HFFc6 (cell line): ENCODE measurements around the gene MIS18BP1. TPM values are rescaled to one million over a fixed set of nuclear protein-coding genes. Genes with fewer than 3 reads are reported as not detected.

ENCODE experiments used
- DNase-seq: peaks from one replicate; pipeline ENCODE4 v3.0.0-alpha.2; 2018
- H3K27ac Mint-ChIP-seq: 2 replicates; pipeline ENCODE4 v1.8.0; 2020; ENCODE audit warnings: mild to moderate bottlenecking, mixed read lengths
- H3K27me3 Mint-ChIP-seq: 2 replicates; pipeline ENCODE4 v1.8.0; 2021; ENCODE audit warnings: mild to moderate bottlenecking, moderate library complexity, mixed read lengths; ENCODE audit not compliant: insufficient read depth
- H3K36me3 Mint-ChIP-seq: 2 replicates; pipeline ENCODE4 v1.8.0; 2021; ENCODE audit warnings: low read depth, mixed read lengths
- H3K4me1 Mint-ChIP-seq: 2 replicates; pipeline ENCODE4 v1.8.0; 2020; ENCODE audit warnings: low read depth, mixed read lengths
- H3K4me3 Mint-ChIP-seq: 2 replicates; pipeline ENCODE4 v1.8.0; 2020; ENCODE audit warnings: mild to moderate bottlenecking, moderate library complexity, mixed read lengths
- H3K9me3 Mint-ChIP-seq: 2 replicates; pipeline ENCODE4 v1.8.0; 2020; ENCODE audit warnings: mild to moderate bottlenecking, mixed read lengths
- total RNA-seq, 6 experiments: library from RNA; stranded (reverse); fragmentation: NEBNext Ultra II Directional; extraction: Animal tissue kit (Norgen Biotek cat#: 25700); gene quantifications; 2 replicates in 1 of 6; 3 replicates in 5 of 6; pipeline ENCODE4 v1.2.3, GENCODE V29; 2021
- TF ChIP-seq, protein P1 (sequence below): fragments of 200-600 bp; sonication (generic); IDR thresholded peaks from 2 replicates; pipeline ENCODE4 v1.5.0; 2021; ENCODE audit warnings: antibody characterized with exemption, mild to moderate bottlenecking

The MIS18BP1 gene
- total RNA-seq, 6 experiments from 2014 or later = 12.0 to 19.2 (median 18.2) TPM

- Mint-ChIP-seq H3K27ac (no peak overlapping the region), H3K27me3 (no peaks in the 10 kb centered on the region; the same call in 1 of the 2 replicates), H3K36me3 (no peaks in the 10 kb centered on the region), H3K9me3 (no peaks in the 10 kb centered on the region), H3K4me1 (no peaks in the 10 kb centered on the region), H3K4me3 (no peak overlapping the region)
- no peak for DNase-seq
- TF ChIP-seq, protein P1, sequence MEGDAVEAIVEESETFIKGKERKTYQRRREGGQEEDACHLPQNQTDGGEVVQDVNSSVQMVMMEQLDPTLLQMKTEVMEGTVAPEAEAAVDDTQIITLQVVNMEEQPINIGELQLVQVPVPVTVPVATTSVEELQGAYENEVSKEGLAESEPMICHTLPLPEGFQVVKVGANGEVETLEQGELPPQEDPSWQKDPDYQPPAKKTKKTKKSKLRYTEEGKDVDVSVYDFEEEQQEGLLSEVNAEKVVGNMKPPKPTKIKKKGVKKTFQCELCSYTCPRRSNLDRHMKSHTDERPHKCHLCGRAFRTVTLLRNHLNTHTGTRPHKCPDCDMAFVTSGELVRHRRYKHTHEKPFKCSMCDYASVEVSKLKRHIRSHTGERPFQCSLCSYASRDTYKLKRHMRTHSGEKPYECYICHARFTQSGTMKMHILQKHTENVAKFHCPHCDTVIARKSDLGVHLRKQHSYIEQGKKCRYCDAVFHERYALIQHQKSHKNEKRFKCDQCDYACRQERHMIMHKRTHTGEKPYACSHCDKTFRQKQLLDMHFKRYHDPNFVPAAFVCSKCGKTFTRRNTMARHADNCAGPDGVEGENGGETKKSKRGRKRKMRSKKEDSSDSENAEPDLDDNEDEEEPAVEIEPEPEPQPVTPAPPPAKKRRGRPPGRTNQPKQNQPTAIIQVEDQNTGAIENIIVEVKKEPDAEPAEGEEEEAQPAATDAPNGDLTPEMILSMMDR = no peak
Observed at GRCh38 chr14:45271858-45272537, 19.0 kb upstream of the MIS18BP1 start.

DNA sequence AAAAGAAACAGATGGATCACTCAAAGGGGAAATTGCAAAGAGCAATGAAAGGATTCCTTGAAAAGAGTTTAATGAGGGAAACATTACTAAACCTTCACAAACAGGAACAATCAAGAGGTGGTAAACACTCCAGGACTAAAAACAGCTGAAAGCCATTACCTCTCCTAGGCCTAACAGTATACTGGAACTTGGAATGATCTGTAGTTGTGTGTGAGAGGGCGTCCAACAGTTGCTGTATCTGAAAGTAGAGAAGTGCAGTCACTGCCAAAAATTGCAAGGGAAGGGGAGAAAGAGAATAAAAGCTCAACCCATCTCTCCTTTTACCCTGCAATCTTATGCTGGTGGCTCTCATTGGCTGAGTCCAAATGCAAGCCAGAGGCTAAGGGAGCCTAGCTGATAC lies 17.0 kb upstream of the MIS18BP1 start:
- Mint-ChIP-seq H3K4me1 (no peaks in the 10 kb centered on the region), H3K36me3 (no peaks in the 10 kb centered on the region), H3K4me3 (no peak overlapping the region), H3K27ac (no peak overlapping the region), H3K27me3 (no peaks in the 10 kb centered on the region; the same call in 1 of the 2 replicates), H3K9me3 (no peaks in the 10 kb centered on the region)
- TF ChIP-seq, protein P1 = no peak
- no peak for DNase-seq

GRCh38 chr14:45267071-45267470 lies 14.1 kb upstream of the MIS18BP1 start:
- Mint-ChIP-seq H3K36me3 (no peaks in the 10 kb centered on the region), H3K27ac (no peak overlapping the region), H3K4me1 (no peaks in the 10 kb centered on the region), H3K9me3 (no peaks in the 10 kb centered on the region), H3K4me3 (no peak overlapping the region), H3K27me3 (peaks cover 1% of the 10 kb centered on the region; the same call in 1 of the 2 replicates)
- TF ChIP-seq, protein P1 = no peak
- DNase-seq = no peak

DNA sequence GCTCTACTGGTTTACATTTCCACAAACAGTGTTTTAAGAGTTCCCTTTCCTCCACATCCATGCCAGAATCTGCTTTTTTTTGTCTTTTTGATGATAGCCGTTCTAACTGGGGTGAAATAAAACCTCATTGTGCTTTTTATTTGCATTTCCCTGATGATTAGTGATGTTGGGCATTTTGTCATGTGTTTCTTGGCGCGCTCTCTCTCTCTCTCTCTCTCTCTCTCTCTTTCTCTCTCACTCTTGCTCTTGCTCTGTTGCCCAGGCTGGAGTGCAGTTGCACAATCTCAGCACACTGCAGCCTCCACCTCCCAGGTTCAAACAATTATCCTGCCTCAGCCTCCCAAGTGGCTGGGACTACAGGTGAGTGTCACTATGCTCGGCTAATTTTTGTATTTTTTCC lies 9.6 kb upstream of the MIS18BP1 start:
- no peak for DNase-seq
- Mint-ChIP-seq H3K4me1 (peaks cover 7% of the 10 kb centered on the region), H3K27me3 (peaks cover 1% of the 10 kb centered on the region; the same call in 1 of the 2 replicates), H3K36me3 (peaks cover 11% of the 10 kb centered on the region; the same call in 1 of the 2 replicates), H3K9me3 (peaks cover 18% of the 10 kb centered on the region), H3K27ac (no peak overlapping the region), H3K4me3 (no peak overlapping the region; the same call in 1 of the 2 replicates)
- TF ChIP-seq, protein P1 = no peak

- peaks cover 18% of the 10 kb centered on the region for H3K9me3 Mint-ChIP-seq
- peaks cover 1% of the 10 kb centered on the region; the same call in 1 of the 2 replicates for H3K27me3 Mint-ChIP-seq
- TF ChIP-seq, protein P1 = no peak
- DNase-seq = peak; percentile 12
- H3K4me3 Mint-ChIP-seq = no peak overlapping the region
- H3K36me3 Mint-ChIP-seq = peaks cover 11% of the 10 kb centered on the region; the same call in 1 of the 2 replicates
- H3K27ac Mint-ChIP-seq = no peak overlapping the region
- peaks cover 7% of the 10 kb centered on the region for H3K4me1 Mint-ChIP-seq
Observed at GRCh38 chr14:45261209-45261608, 8.2 kb upstream of the MIS18BP1 start.
